ENCODE measurements around the gene SULT4A1. TPM values are rescaled to one million over a fixed set of nuclear protein-coding genes. Genes with fewer than 3 reads are reported as not detected.

The SULT4A1 gene
- total RNA-seq, 1 experiment from 2014 or later: 8.4 TPM

- CTCF ChIA-PET: interaction anchor here (0.6 to 5.4 kb wide), 5 partner anchors 9 to 1620 kb away, joined by 3 to 34 read pairs (median 3); partner anchors contain the start of gene PNPLA5
- RAD21 ChIA-PET (ENCODE audit: low non-redundant PET in 1 of 2, low total read pairs in 2 of 2, uncharacterized antibody in 2 of 2, unreplicated experiment in 2 of 2): no interaction called here
- DNase-seq (ENCODE audit: low read depth, low spot score): no peak
- no peak overlapping the region for H3K27ac ChIP-seq (ENCODE audit: low read depth, low read length)
- TF ChIP-seq EZH2phosphoT487 (IDR thresholded peaks at IDR 0.05; ENCODE audit: borderline replicate concordance) (no peak), ZNF274 (IDR thresholded peaks at IDR 0.05; ENCODE audit: low read depth, low read length) (no peak), FOSL1 (IDR thresholded peaks at IDR 0.05; ENCODE audit: low read depth) (no peak), EGR1 (IDR thresholded peaks at IDR 0.05; ENCODE audit: low read depth) (no peak), JUND (IDR thresholded peaks at IDR 0.05) (no peak), MAX (IDR thresholded peaks at IDR 0.05) (no peak), POLR2AphosphoS5 (IDR thresholded peaks at IDR 0.05; ENCODE audit: low read depth, low read length) (no peak), ZBTB33 (IDR thresholded peaks at IDR 0.05; ENCODE audit: extremely low read depth, insufficient replicate concordance, low read length) (no peak), CTCF (IDR thresholded peaks at IDR 0.05 in 2 of 3, conservative IDR thresholded peaks at IDR 0.05 in 1 of 3; ENCODE audit: borderline replicate concordance in 1 of 3, insufficient read depth in 1 of 3, low read depth in 2 of 3, low read length in 2 of 3) (no peak), ELF1 (IDR thresholded peaks at IDR 0.05; ENCODE audit: borderline replicate concordance, low read depth) (no peak)
- no peaks in the 10 kb centered on the region for H3K36me3 ChIP-seq (ENCODE audit: control insufficient read depth in 1 of 2, insufficient read depth in 2 of 2, low read length in 2 of 2)
- no peak overlapping the region for H3K4me3 ChIP-seq (replicated peaks in 1 of 2; ENCODE audit: low read depth in 1 of 2, low read length in 2 of 2)
- no peak overlapping the region for H3K9ac ChIP-seq (ENCODE audit: low read length)
- no TSS peak for BruUV-seq (replicated peaks)
- intact Hi-C loops (cut with micrococcal nuclease): no loop called here
- H3K79me2 ChIP-seq (ENCODE audit: insufficient read depth, low read length): no peaks in the 10 kb centered on the region
- H4K20me1 ChIP-seq (ENCODE audit: insufficient read depth): no peaks in the 10 kb centered on the region
- H3K9me2 ChIP-seq (ENCODE audit: insufficient read depth): no peaks in the 10 kb centered on the region
- POLR2A ChIA-PET: interaction anchor here (0.9 kb wide), 1 partner anchor 15 kb away, joined by 6 read pairs; no protein-coding TSS in a partner anchor
- H3K9me3 ChIP-seq (ENCODE audit: control insufficient read depth in 1 of 2, insufficient read depth in 1 of 2, low read depth in 1 of 2, low read length in 2 of 2): no peaks in the 10 kb centered on the region
- no peaks in the 10 kb centered on the region for H3K27me3 ChIP-seq (ENCODE audit: insufficient read depth, low read length)
- no peak overlapping the region for H3K4me2 ChIP-seq (ENCODE audit: low read length)
- H3K4me1 ChIP-seq (ENCODE audit: control insufficient read depth in 1 of 2, insufficient read depth in 2 of 2, low read length in 2 of 2): peaks cover 2 to 15% of the 10 kb centered on the region in 2 experiments; a peak in 3 of 4 replicates
- no peak for ATAC-seq
- no peak overlapping the region for H2AFZ ChIP-seq (ENCODE audit: low read depth, low read length, poor library complexity, severe bottlenecking)
Observed at GRCh38 chr22:43900206-43900605, 37.9 kb upstream of the SULT4A1 start.

All from HCT116 (cell line).